HCT116 (cell line): ENCODE data around the gene AK2. TPM values are rescaled to one million over a fixed set of nuclear protein-coding genes. Genes with fewer than 3 reads are reported as not detected.
"Not testable (repeated sequence)": the region's sequence is repeated elsewhere in the genome, so short reads cannot be mapped to it uniquely, and the experiment has no call there.

Source experiments
- ATAC-seq: fragments of 200-7000 bp; cut with Tn5 transposase; 2 replicates; pipeline ENCODE4 v1.9.1; 2020; ENCODE audit warnings: mild to moderate bottlenecking, moderate library complexity
- BruUV-seq: library from RNA; stranded (reverse); fragments of 400-500 nt; replicated peaks from 2 replicates; lab custom pipeline; 2021; lab: Mats Ljungman, UMichigan
- CTCF ChIA-PET: fragments of 300-600 bp; sonication (Branson Sonifier 250); formaldehyde crosslinking; loops from one replicate; lab custom pipeline; 2021; ENCODE audit warnings: antibody characterized with exemption; lab: Charles Lee
- POLR2A ChIA-PET: fragments of 300-600, 350-600 bp; sonication (Branson Sonifier 250); formaldehyde crosslinking; loops from one replicate; lab custom pipeline; 2021; ENCODE audit warnings: antibody characterized with exemption; lab: Charles Lee
- RAD21 ChIA-PET, 2 experiments: fragments of 300-600 bp; sonication (Branson Sonifier 250); formaldehyde crosslinking; loops; one replicate each; lab custom pipeline; 2023; ENCODE audit warnings: low total read pairs in 2 of 2; ENCODE audit not compliant: uncharacterized antibody in 2 of 2, unreplicated experiment in 2 of 2, low non-redundant PET in 1 of 2; lab: Charles Lee
- DNase-seq: peaks from one replicate; pipeline ENCODE4 v3.0.0-alpha.2; 2010; ENCODE audit warnings: low read depth, low spot score
- H2AFZ ChIP-seq: fragments of 200-600 bp; shearing (Covaris generic), sonication (generic); 2 replicates; pipeline ENCODE4 v1.6.1; 2017; ENCODE audit warnings: low read depth, mixed run types, mixed read lengths, antibody characterized with exemption, low read length; ENCODE audit not compliant: poor library complexity, severe bottlenecking
- H3K27ac ChIP-seq: 2 replicates; pipeline ENCODE4 v1.5.1; 2012; ENCODE audit warnings: low read depth, low read length
- H3K27me3 ChIP-seq: fragments of 200-600 bp; sonication (generic); 2 replicates; pipeline ENCODE4 v1.6.1; 2016; ENCODE audit warnings: mixed run types, low read length, mixed read lengths; ENCODE audit not compliant: insufficient read depth
- H3K36me3 ChIP-seq, 2 experiments: fragments of 200-500 bp in 1 of 2; fragments of 200-600 bp in 1 of 2; sonication (Bioruptor generic) in 1 of 2; sonication (generic) in 1 of 2; 2 replicates each; pipeline versions ENCODE4 v1.5.1 to v1.6.1; 2014 to 2016; ENCODE audit warnings: low read length in 2 of 2, inconsistent platforms in 1 of 2, mixed read lengths in 1 of 2, mixed run types in 1 of 2; ENCODE audit not compliant: insufficient read depth in 2 of 2, control insufficient read depth in 1 of 2
- H3K4me1 ChIP-seq, 2 experiments: fragments of 200-600 bp in 1 of 2; sonication (generic) in 1 of 2; 2 replicates each; pipeline versions ENCODE4 v1.5.1 to v1.6.1; 2012 to 2017; ENCODE audit warnings: low read length in 2 of 2, inconsistent platforms in 1 of 2, mild to moderate bottlenecking in 1 of 2, mixed read lengths in 1 of 2, mixed run types in 1 of 2, moderate library complexity in 1 of 2; ENCODE audit not compliant: insufficient read depth in 2 of 2, control insufficient read depth in 1 of 2
- H3K4me2 ChIP-seq: fragments of 200-600 bp; sonication (generic); 2 replicates; pipeline ENCODE4 v1.6.1; 2017; ENCODE audit warnings: mixed run types, low read length, mixed read lengths
- H3K4me3 ChIP-seq, 2 experiments: fragments of 200-600 bp in 1 of 2; sonication (generic) in 1 of 2; replicated peaks in 1 of 2; 2 replicates each; pipeline ENCODE4 v1.5.1; 2011 to 2016; ENCODE audit warnings: low read length in 2 of 2, control low read depth in 1 of 2, low read depth in 1 of 2, mild to moderate bottlenecking in 1 of 2, mixed read lengths in 1 of 2, mixed run types in 1 of 2
- H3K79me2 ChIP-seq: fragments of 200-600 bp; sonication (generic); 2 replicates; pipeline ENCODE4 v1.6.1; 2017; ENCODE audit warnings: mild to moderate bottlenecking, mixed run types, low read length, moderate library complexity, mixed read lengths; ENCODE audit not compliant: insufficient read depth
- H3K9ac ChIP-seq: fragments of 200-600 bp; sonication (generic); 2 replicates; pipeline ENCODE4 v1.6.1; 2016; ENCODE audit warnings: low read length, mixed read lengths
- H3K9me2 ChIP-seq: fragments of 200-600 bp; sonication (generic), shearing (Covaris generic); 2 replicates; pipeline ENCODE4 v1.6.1; 2017; ENCODE audit warnings: mixed run types, mild to moderate bottlenecking, moderate library complexity; ENCODE audit not compliant: insufficient read depth
- H3K9me3 ChIP-seq, 2 experiments: fragments of 200-500 bp in 1 of 2; fragments of 200-600 bp in 1 of 2; sonication (Bioruptor generic) in 1 of 2; sonication (generic) in 1 of 2; 2 replicates each; pipeline ENCODE4 v1.6.1; 2014 to 2017; ENCODE audit warnings: low read length in 2 of 2, mixed read lengths in 2 of 2, inconsistent platforms in 1 of 2, low read depth in 1 of 2, mild to moderate bottlenecking in 1 of 2, mixed run types in 1 of 2, moderate library complexity in 1 of 2; ENCODE audit not compliant: control insufficient read depth in 1 of 2, insufficient read depth in 1 of 2
- H4K20me1 ChIP-seq: fragments of 200-600 bp; sonication (generic), shearing (Covaris generic); 2 replicates; pipeline ENCODE4 v1.6.1; 2017; ENCODE audit warnings: mixed run types, mild to moderate bottlenecking, moderate library complexity; ENCODE audit not compliant: insufficient read depth
- CBX3 ChIP-seq: IDR thresholded peaks from 2 replicates; pipeline ENCODE4 v1.6.1; 2012; ENCODE audit warnings: low read depth
- EGR1 ChIP-seq: IDR thresholded peaks from 2 replicates; pipeline ENCODE4 v1.6.1; 2012; ENCODE audit warnings: low read depth
- ELF1 ChIP-seq: IDR thresholded peaks from 2 replicates; pipeline ENCODE4 v1.6.1; 2012; ENCODE audit warnings: low read depth, borderline replicate concordance
- JUND ChIP-seq: IDR thresholded peaks from 2 replicates; pipeline ENCODE4 v1.6.1; 2012
- SP1 ChIP-seq: IDR thresholded peaks from 2 replicates; pipeline ENCODE4 v1.6.1; 2012; ENCODE audit warnings: low read depth
- ZNF274 ChIP-seq: fragments of 200-500 bp; sonication (Bioruptor generic); IDR thresholded peaks from 2 replicates; pipeline ENCODE4 v1.6.1; 2014; ENCODE audit warnings: mild to moderate bottlenecking, low read depth, low read length, inconsistent platforms
- intact Hi-C: fragments of 100-400 bp; cut with micrococcal nuclease; formaldehyde crosslinking; loops from 2 replicates; pipeline ENCODE4 v1.10.0; 2022
- total RNA-seq: library from RNA; stranded (reverse); gene quantifications from one replicate; pipeline ENCODE4 v1.2.1, GENCODE V29; 2021; ENCODE audit not compliant: unreplicated experiment
- TF ChIP-seq, protein P1 (sequence below): IDR thresholded peaks from 2 replicates; pipeline ENCODE4 v1.6.1; 2011; ENCODE audit warnings: mild to moderate bottlenecking, low read length, moderate library complexity; ENCODE audit not compliant: insufficient replicate concordance; ENCODE audit errors: extremely low read depth
- TF ChIP-seq, protein P2 (sequence below): IDR thresholded peaks from 2 replicates; pipeline ENCODE4 v1.6.1; 2012
- TF ChIP-seq, protein P3 (sequence below), 3 experiments: fragments of 200-600 bp in 1 of 3; sonication (generic) in 1 of 3; IDR thresholded peaks in 2 of 3; conservative IDR thresholded peaks in 1 of 3; 2 replicates each; pipeline ENCODE4 v1.5.1; 2012 to 2017; ENCODE audit warnings: low read depth in 2 of 3, low read length in 2 of 3, antibody characterized with exemption in 1 of 3, borderline replicate concordance in 1 of 3, control low read depth in 1 of 3, mild to moderate bottlenecking in 1 of 3, mixed read lengths in 1 of 3, mixed run types in 1 of 3, moderate library complexity in 1 of 3; ENCODE audit not compliant: insufficient read depth in 1 of 3

AK2 gene
- total RNA-seq, 1 experiment from 2014 or later = 233 TPM

GRCh38 chr1:32997381-32997891 lies 39.2 kb downstream of the AK2 start:
- ChIA-PET POLR2A (interaction anchor here (1.2 kb wide), 1 partner anchor 33 kb away, joined by 5 read pairs; the partner anchor contains the start of gene RNF19B), RAD21 (no interaction called here), CTCF (no interaction called here)
- Histone ChIP-seq H3K79me2 (no peaks in the 10 kb centered on the region), H2AFZ (no peak overlapping the region), H3K9me3 (no peaks in the 10 kb centered on the region), H3K9ac (no peak overlapping the region), H3K27me3 (no peaks in the 10 kb centered on the region), H3K4me3 (no peak overlapping the region), H4K20me1 (no peaks in the 10 kb centered on the region), H3K36me3 (no peaks in the 10 kb centered on the region), H3K27ac (no peak overlapping the region), H3K4me1 (peaks cover 10 to 21% of the 10 kb centered on the region in 2 experiments), H3K9me2 (no peaks in the 10 kb centered on the region), H3K4me2 (no peak overlapping the region)
- DNase-seq (no peak), ATAC-seq (no peak)
- BruUV-seq = no TSS peak
- TF ChIP-seq SP1 (no peak), ELF1 (no peak), EGR1 (no peak), ZNF274 (no peak), JUND (no peak), CBX3 (no peak)
- TF ChIP-seq, protein P1, sequence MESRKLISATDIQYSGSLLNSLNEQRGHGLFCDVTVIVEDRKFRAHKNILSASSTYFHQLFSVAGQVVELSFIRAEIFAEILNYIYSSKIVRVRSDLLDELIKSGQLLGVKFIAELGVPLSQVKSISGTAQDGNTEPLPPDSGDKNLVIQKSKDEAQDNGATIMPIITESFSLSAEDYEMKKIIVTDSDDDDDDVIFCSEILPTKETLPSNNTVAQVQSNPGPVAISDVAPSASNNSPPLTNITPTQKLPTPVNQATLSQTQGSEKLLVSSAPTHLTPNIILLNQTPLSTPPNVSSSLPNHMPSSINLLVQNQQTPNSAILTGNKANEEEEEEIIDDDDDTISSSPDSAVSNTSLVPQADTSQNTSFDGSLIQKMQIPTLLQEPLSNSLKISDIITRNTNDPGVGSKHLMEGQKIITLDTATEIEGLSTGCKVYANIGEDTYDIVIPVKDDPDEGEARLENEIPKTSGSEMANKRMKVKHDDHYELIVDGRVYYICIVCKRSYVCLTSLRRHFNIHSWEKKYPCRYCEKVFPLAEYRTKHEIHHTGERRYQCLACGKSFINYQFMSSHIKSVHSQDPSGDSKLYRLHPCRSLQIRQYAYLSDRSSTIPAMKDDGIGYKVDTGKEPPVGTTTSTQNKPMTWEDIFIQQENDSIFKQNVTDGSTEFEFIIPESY = no peak
- TF ChIP-seq, protein P2, sequence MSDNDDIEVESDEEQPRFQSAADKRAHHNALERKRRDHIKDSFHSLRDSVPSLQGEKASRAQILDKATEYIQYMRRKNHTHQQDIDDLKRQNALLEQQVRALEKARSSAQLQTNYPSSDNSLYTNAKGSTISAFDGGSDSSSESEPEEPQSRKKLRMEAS = no peak
- TF ChIP-seq, protein P3, sequence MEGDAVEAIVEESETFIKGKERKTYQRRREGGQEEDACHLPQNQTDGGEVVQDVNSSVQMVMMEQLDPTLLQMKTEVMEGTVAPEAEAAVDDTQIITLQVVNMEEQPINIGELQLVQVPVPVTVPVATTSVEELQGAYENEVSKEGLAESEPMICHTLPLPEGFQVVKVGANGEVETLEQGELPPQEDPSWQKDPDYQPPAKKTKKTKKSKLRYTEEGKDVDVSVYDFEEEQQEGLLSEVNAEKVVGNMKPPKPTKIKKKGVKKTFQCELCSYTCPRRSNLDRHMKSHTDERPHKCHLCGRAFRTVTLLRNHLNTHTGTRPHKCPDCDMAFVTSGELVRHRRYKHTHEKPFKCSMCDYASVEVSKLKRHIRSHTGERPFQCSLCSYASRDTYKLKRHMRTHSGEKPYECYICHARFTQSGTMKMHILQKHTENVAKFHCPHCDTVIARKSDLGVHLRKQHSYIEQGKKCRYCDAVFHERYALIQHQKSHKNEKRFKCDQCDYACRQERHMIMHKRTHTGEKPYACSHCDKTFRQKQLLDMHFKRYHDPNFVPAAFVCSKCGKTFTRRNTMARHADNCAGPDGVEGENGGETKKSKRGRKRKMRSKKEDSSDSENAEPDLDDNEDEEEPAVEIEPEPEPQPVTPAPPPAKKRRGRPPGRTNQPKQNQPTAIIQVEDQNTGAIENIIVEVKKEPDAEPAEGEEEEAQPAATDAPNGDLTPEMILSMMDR (IDR thresholded peaks at IDR 0.05 in 2 of 3, conservative IDR thresholded peaks at IDR 0.05 in 1 of 3; ENCODE audit: borderline replicate concordance in 1 of 3, insufficient read depth in 1 of 3, low read depth in 2 of 3, low read length in 2 of 3) = no peak
- intact Hi-C loops = no loop called here

GRCh38 chr1:32993324-32993636 lies 43.4 kb downstream of the AK2 start:
- intact Hi-C loops, RAD21 ChIA-PET, H3K9me3 ChIP-seq, H3K9ac ChIP-seq, H3K27me3 ChIP-seq, BruUV-seq, H3K79me2 ChIP-seq, ATAC-seq, H3K4me3 ChIP-seq, DNase-seq, H2AFZ ChIP-seq, H3K36me3 ChIP-seq, H3K9me2 ChIP-seq, H4K20me1 ChIP-seq: not testable (repeated sequence)
- Histone ChIP-seq H3K4me2 (peak overlapping the region; percentile 73), H3K4me1 (peaks cover 49 to 60% of the 10 kb centered on the region in 2 experiments), H3K27ac (peak overlapping the region; percentile 47)
- ChIA-PET POLR2A (interaction anchor here (1.7 to 3.1 kb wide), 2 partner anchors 28 to 30 kb away, joined by 4 to 11 read pairs; partner anchors contain the start of gene RNF19B), CTCF (interaction anchor here (1.4 kb wide), 1 partner anchor 60 kb away, joined by 4 read pairs; no protein-coding TSS in a partner anchor)
